Measurements from ENCODE around the gene HDAC4.

Gene HDAC4

GRCh38 chr2:239397931-239398471, 2.8 kb downstream of the HDAC4 start:
- DNase-seq (ENCODE audit: low spot score), result no peak

- DNase-seq (ENCODE audit: low spot score), result no peak
Measured at GRCh38 chr2:239396881-239397681, 3.7 kb downstream of the HDAC4 start.

- DNase-seq (ENCODE audit: low spot score), result no peak
Measured at GRCh38 chr2:239395524-239395923, 5.3 kb downstream of the HDAC4 start.

- DNase-seq (ENCODE audit: low spot score), result no peak
Measured at GRCh38 chr2:239394978-239395377, 5.8 kb downstream of the HDAC4 start.

GRCh38 chr2:239394346-239394945, 6.4 kb downstream of the HDAC4 start:
- DNase-seq (ENCODE audit: low spot score), result no peak

GRCh38 chr2:239393941-239394340, 6.9 kb downstream of the HDAC4 start:
- DNase-seq (ENCODE audit: low spot score), result no peak

GRCh38 chr2:239393388-239393940, 7.4 kb downstream of the HDAC4 start:
- DNase-seq (ENCODE audit: low spot score), result no peak

- no peak for DNase-seq (ENCODE audit: low spot score)
Measured at GRCh38 chr2:239392688-239393387, 8.0 kb downstream of the HDAC4 start.

GRCh38 chr2:239392072-239392357, 8.8 kb downstream of the HDAC4 start:
- no peak for DNase-seq (ENCODE audit: low spot score)

- no peak for DNase-seq (ENCODE audit: low spot score)
Measured at GRCh38 chr2:239391286-239392071, 9.3 kb downstream of the HDAC4 start.

GRCh38 chr2:239390546-239391285, 10.1 kb downstream of the HDAC4 start:
- no peak for DNase-seq (ENCODE audit: low spot score)

- no peak for DNase-seq (ENCODE audit: low spot score)
Measured at GRCh38 chr2:239389414-239390329, 11.1 kb downstream of the HDAC4 start.

- no peak for DNase-seq (ENCODE audit: low spot score)
Measured at GRCh38 chr2:239388236-239389151, 12.3 kb downstream of the HDAC4 start.

- no peak for DNase-seq (ENCODE audit: low spot score)
Measured at GRCh38 chr2:239387811-239388210, 13.0 kb downstream of the HDAC4 start.

- DNase-seq (ENCODE audit: low spot score), result no peak
Measured at GRCh38 chr2:239386872-239387445, 13.9 kb downstream of the HDAC4 start.

GRCh38 chr2:239386001-239386670, 14.7 kb downstream of the HDAC4 start:
- DNase-seq (ENCODE audit: low spot score), result no peak

- DNase-seq (ENCODE audit: low spot score), result no peak
Measured at GRCh38 chr2:239385096-239386000, 15.5 kb downstream of the HDAC4 start.
